Activated CD4-positive, alpha-beta T cell treated with anti-CD3 and anti-CD28 coated beads for 4 hours (primary cell): Measurements from ENCODE around the gene CEP63.
"Not testable (repeated sequence)": the region's sequence is repeated elsewhere in the genome, so short reads cannot be mapped to it uniquely, and the experiment has no call there.

Source experiments
- DNase-seq, 2 donors: peaks; one replicate each; pipeline ENCODE4 v3.0.0-alpha.2; 2020

The CEP63 gene

DNA sequence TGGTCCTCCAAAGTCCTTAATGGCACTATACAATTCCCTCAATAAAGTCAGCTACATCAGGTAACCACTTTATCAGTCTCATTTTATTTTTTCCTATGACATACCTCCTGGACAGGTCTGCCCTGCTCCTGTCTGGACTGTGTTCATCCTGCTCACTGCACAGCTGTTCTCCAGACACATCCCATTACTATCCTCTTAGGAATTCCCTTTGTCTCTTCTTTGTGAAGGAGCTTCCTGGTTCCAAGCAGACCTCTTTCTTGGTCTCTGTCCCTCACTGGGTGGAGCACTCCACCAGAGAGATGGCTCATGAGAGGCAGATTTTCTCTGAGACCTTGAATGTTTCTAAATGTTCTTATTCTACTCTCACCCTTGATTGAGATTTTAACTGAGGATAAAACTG lies 104.9 kb downstream of the CEP63 start:
- no peak for DNase-seq

- DNase-seq, result no peak
Measured at GRCh38 chr3:134592806-134593205, 106.9 kb downstream of the CEP63 start.

DNA sequence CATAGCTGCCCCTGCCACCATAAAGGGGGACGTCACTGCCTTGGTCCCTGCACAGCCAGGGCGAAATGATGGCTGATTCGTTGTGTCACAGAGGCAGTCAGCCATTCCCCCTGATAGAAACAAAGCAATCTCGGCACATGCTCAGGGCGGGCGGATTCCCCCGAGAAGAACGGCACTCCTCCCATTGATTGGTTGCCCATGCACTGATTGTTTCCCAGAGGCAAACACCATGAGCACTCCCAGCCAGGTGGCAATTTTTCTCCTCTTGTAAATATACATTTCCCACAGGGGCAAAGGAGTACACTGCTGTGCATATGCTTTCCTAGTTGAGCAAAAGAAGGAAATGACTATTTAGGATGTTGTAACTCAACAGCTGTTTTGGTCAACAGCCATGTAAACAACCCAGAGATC lies 108.5 kb downstream of the CEP63 start:
- no peak for DNase-seq

GRCh38 chr3:134594986-134595385 lies 109.1 kb downstream of the CEP63 start:
- not testable (repeated sequence) for DNase-seq

GRCh38 chr3:134597390-134597970 lies 111.6 kb downstream of the CEP63 start:
- DNase-seq, result no peak

DNA sequence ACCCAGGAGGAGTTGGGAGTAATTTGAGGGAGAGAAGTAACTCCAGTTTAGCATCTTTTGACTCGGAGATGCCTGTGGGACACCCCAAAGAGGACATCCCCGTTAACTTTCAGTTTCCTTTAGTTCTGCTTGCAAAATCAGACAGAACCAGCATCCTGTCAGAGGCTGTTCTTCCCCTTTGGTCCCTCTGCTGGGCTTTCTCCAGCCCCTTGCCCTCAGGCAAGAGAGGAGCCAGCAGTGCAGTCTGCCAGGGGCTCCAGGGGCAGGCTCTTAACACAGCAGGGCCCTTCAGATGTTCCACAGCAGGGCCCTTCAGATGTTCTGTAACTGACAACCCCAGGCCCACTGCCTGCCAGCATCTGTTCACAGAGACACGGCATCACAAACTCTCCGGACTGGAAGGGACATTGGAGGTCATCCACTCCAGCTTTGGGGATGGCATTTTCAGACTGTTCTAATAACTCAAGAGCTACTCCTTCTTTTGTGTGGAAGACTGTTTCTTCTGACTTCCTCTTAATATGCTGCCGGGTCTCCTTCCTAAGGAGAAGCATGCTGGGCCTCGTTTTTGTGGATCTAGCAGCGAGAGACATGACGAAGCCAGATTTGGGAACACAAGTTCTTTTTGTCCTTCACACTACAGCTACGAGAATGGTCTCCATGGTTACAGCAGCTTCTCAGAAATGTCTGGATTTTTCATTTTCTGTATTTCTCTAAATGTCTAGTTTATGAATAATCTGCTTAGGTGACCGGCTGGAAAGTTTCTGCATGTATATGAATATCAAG lies 113.1 kb downstream of the CEP63 start:
- no peak for DNase-seq

DNA sequence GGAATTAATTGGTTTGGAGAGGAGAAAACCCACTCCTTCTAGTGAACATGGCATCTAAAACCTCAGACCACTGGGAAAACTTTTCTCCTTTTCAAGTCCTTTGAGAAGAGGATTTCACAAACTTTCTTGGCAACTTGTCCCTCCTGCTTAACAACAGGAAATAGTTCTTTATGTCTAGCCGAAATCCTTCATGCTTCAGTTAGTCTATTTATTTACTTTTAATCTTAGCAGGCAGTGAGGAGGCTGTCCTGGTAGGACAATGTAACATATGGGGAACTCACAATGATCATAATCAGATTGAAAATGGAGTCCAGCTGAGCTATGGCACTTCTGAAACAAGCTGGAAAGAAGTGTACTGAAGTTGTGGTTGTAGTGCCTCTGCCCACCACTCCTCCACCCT lies 114.3 kb downstream of the CEP63 start:
- DNase-seq, result no peak

- peak; percentile 26 to 41 for DNase-seq
Measured at GRCh38 chr3:134600685-134601463, 115.0 kb downstream of the CEP63 start.

DNA sequence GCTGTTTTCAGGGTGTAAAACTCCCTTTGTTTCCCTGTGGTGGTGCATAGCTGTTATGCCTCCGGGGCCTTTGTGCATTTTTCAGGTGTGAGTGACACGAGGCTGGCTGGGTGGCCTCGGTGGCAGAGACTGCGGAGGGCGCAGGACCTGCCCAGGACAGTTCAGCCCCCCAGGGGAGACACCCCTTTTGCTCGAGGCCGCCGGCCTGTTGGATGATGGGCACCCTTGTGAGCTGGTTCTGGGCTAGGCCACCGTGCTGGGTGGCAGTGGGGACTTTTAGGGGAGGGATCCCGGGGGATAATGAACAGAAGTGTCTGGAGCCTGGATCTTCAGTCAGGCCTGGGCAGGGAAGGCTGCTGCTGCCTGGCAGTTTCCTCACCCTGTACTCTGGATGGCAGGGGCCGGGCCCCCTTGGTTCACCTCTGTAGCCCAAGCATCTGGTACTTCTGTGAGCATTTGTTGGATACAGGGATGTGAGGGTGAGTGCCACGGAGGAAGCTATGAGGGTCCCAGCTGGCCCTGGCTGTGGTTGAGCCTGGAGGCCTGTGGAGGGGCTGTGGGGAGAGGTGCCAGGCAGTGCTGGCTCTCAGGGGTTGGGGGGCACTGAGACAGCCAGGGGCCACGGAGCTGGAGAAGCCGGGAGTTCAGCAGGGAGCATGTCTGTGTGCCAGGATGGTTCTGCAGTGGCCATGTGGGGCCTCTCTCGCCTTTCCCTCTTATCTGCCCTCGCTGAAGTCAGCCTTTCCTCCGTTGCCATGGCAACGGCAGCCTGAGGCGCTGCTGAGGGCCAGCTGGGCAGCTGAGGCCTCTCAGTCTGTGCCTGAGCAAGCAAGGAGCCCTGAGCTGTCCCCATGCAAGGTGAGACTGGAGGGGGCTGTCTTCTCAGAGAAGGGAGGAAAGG lies 115.9 kb downstream of the CEP63 start:
- no peak for DNase-seq

DNA sequence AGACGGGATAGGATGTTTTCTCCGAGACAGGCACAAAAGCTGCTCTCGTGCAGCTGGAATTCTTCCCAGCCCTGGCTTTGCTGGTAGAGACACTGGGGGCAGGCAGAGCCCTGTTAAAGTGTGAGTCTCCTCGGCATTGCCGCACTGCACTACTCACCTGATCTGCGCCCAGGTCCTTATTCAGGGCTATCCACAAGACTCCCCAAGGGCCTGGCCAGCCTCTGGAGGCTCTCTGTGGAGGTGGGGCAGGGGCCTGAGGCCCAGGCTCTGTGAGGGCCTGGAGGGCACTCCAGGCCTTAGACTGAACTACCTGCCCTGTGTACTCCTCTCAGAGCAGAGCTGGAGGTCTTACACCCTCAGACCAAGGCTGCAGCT lies 116.6 kb downstream of the CEP63 start:
- DNase-seq, result no peak

DNA sequence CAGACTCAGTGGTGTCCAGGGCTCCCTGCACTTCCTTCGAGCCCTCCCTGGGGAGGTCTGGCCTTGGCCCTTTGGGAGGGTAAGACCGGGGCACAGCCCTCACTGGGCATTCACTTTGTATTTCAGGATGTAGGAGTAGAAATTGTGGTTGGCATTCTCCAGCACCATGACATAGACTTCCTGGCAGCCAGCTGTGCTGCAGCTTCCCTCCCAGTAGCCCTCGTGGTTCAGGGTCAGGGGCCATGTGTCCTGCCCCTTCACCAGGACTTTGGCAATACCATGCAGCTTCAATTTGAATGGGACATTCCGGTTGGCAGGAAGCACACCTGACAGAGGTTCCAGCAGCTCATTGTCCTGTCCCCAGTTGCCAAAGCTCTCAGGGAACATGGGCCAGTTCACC lies 117.6 kb downstream of the CEP63 start:
- DNase-seq, result no peak

GRCh38 chr3:134603956-134604355 lies 118.1 kb downstream of the CEP63 start:
- DNase-seq, result no peak

- no peak for DNase-seq
Measured at GRCh38 chr3:134605556-134605955, 119.7 kb downstream of the CEP63 start.

DNA sequence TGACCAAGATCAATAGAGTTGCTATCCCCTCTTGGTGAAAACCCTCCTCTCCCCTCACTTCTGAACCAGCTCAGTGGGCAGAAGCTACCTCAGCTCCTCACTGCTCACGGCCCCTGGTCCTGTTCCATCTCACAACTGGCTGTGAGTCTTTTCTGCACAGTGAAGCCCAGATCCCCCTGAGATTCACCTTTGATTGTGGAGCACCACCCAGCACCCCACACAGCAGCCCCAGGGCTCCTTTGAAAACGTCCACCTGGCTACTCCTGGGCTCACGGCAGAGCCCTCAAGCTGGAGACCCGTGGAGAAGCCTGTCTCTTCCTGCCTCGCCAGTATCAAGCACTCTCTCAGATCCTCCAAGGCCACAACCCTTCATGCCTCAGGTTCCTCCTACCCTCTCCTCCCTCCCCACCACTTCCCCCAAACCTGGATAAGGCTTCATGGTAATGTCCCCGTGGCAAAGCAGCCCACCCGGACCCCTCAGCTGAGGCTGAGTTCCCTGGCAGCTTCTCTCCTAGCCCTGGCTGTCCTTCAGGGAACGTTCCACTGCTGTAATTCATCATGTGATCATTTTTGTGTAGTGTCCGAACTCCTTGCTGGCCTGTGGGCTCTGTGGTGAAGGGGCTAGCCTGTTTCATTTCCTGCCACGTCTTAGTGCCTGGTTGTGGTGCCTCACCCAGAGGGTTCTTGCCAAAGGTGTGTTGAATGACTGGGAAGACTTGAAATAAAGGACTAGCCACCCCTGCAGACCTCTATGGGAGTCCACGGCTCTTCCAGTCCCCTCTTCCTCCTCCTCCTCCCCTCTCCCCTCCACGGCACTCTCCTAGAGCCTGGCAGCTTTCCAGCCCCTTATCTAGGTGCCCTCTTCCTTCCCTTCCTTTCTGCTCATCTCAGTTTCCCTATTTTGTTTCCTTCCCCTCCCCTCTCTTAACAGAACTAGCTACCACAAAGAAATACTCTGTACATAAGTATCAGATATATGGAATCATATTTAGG lies 120.5 kb downstream of the CEP63 start:
- DNase-seq, result no peak

- no peak for DNase-seq
Measured at GRCh38 chr3:134607054-134608022, 121.5 kb downstream of the CEP63 start.

DNA sequence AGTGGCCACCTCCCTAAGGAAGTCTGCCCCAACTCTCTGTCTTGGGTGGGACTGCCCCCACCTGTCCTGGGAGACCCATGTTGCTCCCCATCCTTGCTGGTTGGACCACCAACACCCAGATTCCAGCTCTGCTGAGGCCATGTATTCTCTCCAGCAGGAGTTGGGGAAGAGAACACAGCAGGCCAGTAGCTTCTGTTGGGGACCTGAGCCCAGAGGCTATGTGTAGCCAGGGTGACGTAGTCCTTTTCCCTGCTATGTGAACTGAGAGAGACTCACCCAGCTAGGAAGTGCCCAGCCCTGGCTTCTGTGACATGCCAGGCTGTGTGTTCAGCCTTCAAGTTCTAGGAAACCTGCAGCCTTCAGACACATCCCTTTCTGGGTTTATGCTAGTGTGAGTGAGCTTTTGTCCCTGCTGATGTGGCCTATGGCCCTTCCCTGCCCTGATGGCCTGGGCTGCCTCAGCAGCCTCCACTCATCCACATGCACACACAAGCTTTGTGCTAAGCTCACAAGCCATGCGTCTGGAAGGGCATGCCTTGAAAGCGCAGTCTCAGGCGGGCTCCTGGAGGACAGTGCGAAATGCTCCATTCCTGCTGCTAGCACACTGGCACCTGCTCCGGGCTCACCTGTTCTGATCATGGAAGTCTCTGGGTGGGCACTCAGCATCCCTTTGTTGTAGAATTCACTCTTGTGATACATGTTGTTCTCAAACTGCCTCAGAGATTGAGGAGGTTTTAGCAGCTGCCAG lies 122.3 kb downstream of the CEP63 start:
- no peak for DNase-seq

DNA sequence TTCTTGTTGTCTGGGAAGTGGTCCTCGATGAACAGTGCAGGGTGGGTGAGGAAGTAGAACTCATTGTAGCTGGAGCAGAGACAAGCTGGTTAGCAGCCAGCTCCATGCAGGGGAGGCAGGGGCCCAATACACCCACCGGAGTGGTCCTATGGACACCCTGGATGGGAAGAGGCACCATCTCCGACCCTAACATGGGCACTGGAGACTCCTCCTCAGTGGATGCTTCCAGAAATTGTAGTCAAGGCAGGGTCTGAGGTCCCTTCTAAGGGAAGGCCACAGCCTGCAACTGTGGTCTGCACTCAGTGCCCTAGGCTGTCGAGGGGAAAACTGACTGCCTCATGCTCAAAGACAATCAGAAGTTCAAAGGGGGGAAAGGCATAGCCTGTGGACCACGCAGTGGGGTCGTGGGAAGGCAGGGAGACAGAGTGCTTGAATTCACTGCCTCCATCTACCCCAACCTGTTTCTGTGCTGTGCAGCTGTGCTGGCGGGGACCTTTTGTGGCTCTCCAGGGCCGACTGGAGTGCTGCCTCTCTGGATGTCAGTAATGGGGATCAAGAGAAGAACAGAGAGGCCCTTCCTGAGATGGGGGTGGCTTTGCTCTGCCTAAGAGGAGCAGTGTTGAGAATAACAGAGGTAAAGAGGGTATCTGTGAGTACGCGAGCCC lies 123.0 kb downstream of the CEP63 start:
- DNase-seq, result no peak

GRCh38 chr3:134609821-134610431 lies 124.1 kb downstream of the CEP63 start:
- DNase-seq, result no peak
